Nasal cavity respiratory epithelium epithelial cell of viscerocranial mucosa (primary cell): ENCODE measurements around the gene OR5AC2. TPM values are rescaled to one million over a fixed set of nuclear protein-coding genes. Genes with fewer than 3 reads are reported as not detected.

Experiments
- total RNA-seq: library from RNA; depleted of rRNA; stranded (reverse); fragments of >200 nt; gene quantifications from 2 replicates; pipeline ENCODE4 v1.2.3, GENCODE V29; 2014

Gene OR5AC2
- total RNA-seq, result not detected in 2 replicates

GRCh38 chr3:98086873-98087272 lies at the start of gene OR5AC2:
Gene OR5AC2 (plus strand): TSS chr3:98087173. CDS start chr3:98087173, 0 bp downstream.

GRCh38 chr3:98130421-98130820 lies 43.4 kb downstream of the OR5AC2 start, which contains the start of gene OR5H1:
Gene OR5H1 (plus strand): TSS chr3:98130721. CDS start chr3:98132698, 1,977 bp downstream.

Other genes with a start within 250 kb of the OR5AC2 start
- 43.1 and 45.1 TPM in 2 replicates for gene RIOX2, start 114.7 kb upstream of the OR5AC2 start, total RNA-seq
- gene GABRR3, start 51.9 kb upstream of the OR5AC2 start, total RNA-seq, result not detected in 2 replicates
- gene OR5H1, start 43.5 kb downstream of the OR5AC2 start, total RNA-seq, result not detected in 2 replicates
- not detected in 2 replicates for gene OR5H14, start 60.3 kb downstream of the OR5AC2 start, total RNA-seq
- not detected in 2 replicates for gene OR5H15, start 79.5 kb downstream of the OR5AC2 start, total RNA-seq
- gene OR5H6, start 177.1 kb downstream of the OR5AC2 start, total RNA-seq, result not detected in 2 replicates
- not detected in 2 replicates for gene OR5H2, start 195.3 kb downstream of the OR5AC2 start, total RNA-seq